ENCODE measurements around the gene CDH2.

CDH2 gene

GRCh38 chr18:28134774-28135173 lies 42.2 kb downstream of the CDH2 start:
- in situ Hi-C loops (cut with HindIII; ENCODE audit: low sequenced_read_pairs): no loop called here
- no peak for TF ChIP-seq CTCF (IDR thresholded peaks at IDR 0.05; ENCODE audit: low read depth, low read length, missing control alignments)
- DNase-seq (ENCODE audit: low read depth): no peak
- no peak overlapping the region for H3K4me3 ChIP-seq (ENCODE audit: low read depth, low read length)

GRCh38 chr18:28132084-28132483 lies 44.8 kb downstream of the CDH2 start:
- DNase-seq (ENCODE audit: low read depth): no peak
- in situ Hi-C loops (cut with HindIII; ENCODE audit: low sequenced_read_pairs): no loop called here
- no peak overlapping the region for H3K4me3 ChIP-seq (ENCODE audit: low read depth, low read length)
- no peak for TF ChIP-seq CTCF (IDR thresholded peaks at IDR 0.05; ENCODE audit: low read depth, low read length, missing control alignments)

GRCh38 chr18:28128659-28128980 lies 48.3 kb downstream of the CDH2 start:
- no peak for DNase-seq (ENCODE audit: low read depth)
- H3K4me3 ChIP-seq (ENCODE audit: low read depth, low read length): no peak overlapping the region
- in situ Hi-C loops (cut with HindIII; ENCODE audit: low sequenced_read_pairs): no loop called here
- TF ChIP-seq CTCF (IDR thresholded peaks at IDR 0.05; ENCODE audit: low read depth, low read length, missing control alignments): no peak

- in situ Hi-C loops (cut with HindIII; ENCODE audit: low sequenced_read_pairs): no loop called here
- no peak for DNase-seq (ENCODE audit: low read depth)
- H3K4me3 ChIP-seq (ENCODE audit: low read depth, low read length): no peak overlapping the region
- no peak for TF ChIP-seq CTCF (IDR thresholded peaks at IDR 0.05; ENCODE audit: low read depth, low read length, missing control alignments)
These were observed 48.9 kb downstream of the CDH2 start for GRCh38 chr18:28127763-28128658.

- in situ Hi-C loops (cut with HindIII; ENCODE audit: low sequenced_read_pairs): no loop called here
- DNase-seq (ENCODE audit: low read depth): no peak
- TF ChIP-seq CTCF (IDR thresholded peaks at IDR 0.05; ENCODE audit: low read depth, low read length, missing control alignments): no peak
- H3K4me3 ChIP-seq (ENCODE audit: low read depth, low read length): no peak overlapping the region
These were observed 49.7 kb downstream of the CDH2 start for GRCh38 chr18:28127228-28127627.

- no peak for TF ChIP-seq CTCF (IDR thresholded peaks at IDR 0.05; ENCODE audit: low read depth, low read length, missing control alignments)
- DNase-seq (ENCODE audit: low read depth): no peak
- in situ Hi-C loops (cut with HindIII; ENCODE audit: low sequenced_read_pairs): no loop called here
- no peak overlapping the region for H3K4me3 ChIP-seq (ENCODE audit: low read depth, low read length)
These were observed 50.2 kb downstream of the CDH2 start for GRCh38 chr18:28126768-28127167.

Measured in astrocyte of the cerebellum (primary cell).